Measurements from ENCODE around the gene TBCEL.
"Not testable (repeated sequence)": the region's sequence is repeated elsewhere in the genome, so short reads cannot be mapped to it uniquely, and the experiment has no call there.

The TBCEL gene

GRCh38 chr11:121110871-121111724, 87.2 kb downstream of the TBCEL start:
- no peak overlapping the region for H3K4me2 ChIP-seq (ENCODE audit: low read length)
- H3K4me1 ChIP-seq (ENCODE audit: control insufficient read depth, insufficient read depth, low read length): no peaks in the 10 kb centered on the region
- H3K9ac ChIP-seq (ENCODE audit: low read depth, low read length): no peak overlapping the region
- no peak overlapping the region for H3K4me3 ChIP-seq (ENCODE audit: low read length)
- no peaks in the 10 kb centered on the region for H3K9me3 ChIP-seq (replicated peaks; ENCODE audit: low read length)
- peaks cover 18% of the 10 kb centered on the region for H3K27me3 ChIP-seq (ENCODE audit: control insufficient read depth, insufficient read depth, low read length)
- no peaks in the 10 kb centered on the region for H3K36me3 ChIP-seq (ENCODE audit: insufficient read depth, low read length)

GRCh38 chr11:121112498-121113455, 88.9 kb downstream of the TBCEL start:
- no peaks in the 10 kb centered on the region for H3K36me3 ChIP-seq (ENCODE audit: insufficient read depth, low read length)
- no peak overlapping the region for H3K4me2 ChIP-seq (ENCODE audit: low read length)
- H3K4me1 ChIP-seq (ENCODE audit: control insufficient read depth, insufficient read depth, low read length): no peaks in the 10 kb centered on the region
- no peak overlapping the region for H3K9ac ChIP-seq (ENCODE audit: low read depth, low read length)
- peaks cover 18% of the 10 kb centered on the region for H3K27me3 ChIP-seq (ENCODE audit: control insufficient read depth, insufficient read depth, low read length)
- no peak overlapping the region for H3K4me3 ChIP-seq (ENCODE audit: low read length)
- no peaks in the 10 kb centered on the region for H3K9me3 ChIP-seq (replicated peaks; ENCODE audit: low read length)

- Histone ChIP-seq H3K36me3 (ENCODE audit: insufficient read depth, low read length) (no peaks in the 10 kb centered on the region), H3K4me3 (ENCODE audit: low read length) (no peak overlapping the region), H3K4me2 (ENCODE audit: low read length) (no peak overlapping the region), H3K4me1 (ENCODE audit: control insufficient read depth, insufficient read depth, low read length) (no peaks in the 10 kb centered on the region), H3K9ac (ENCODE audit: low read depth, low read length) (no peak overlapping the region), H3K27me3 (ENCODE audit: control insufficient read depth, insufficient read depth, low read length) (peaks cover 18% of the 10 kb centered on the region), H3K9me3 (replicated peaks; ENCODE audit: low read length) (no peaks in the 10 kb centered on the region)
These were observed 89.7 kb downstream of the TBCEL start for GRCh38 chr11:121113611-121114010.

GRCh38 chr11:121115024-121115423, 91.1 kb downstream of the TBCEL start:
- H3K4me3 ChIP-seq (ENCODE audit: low read length): not testable (repeated sequence)
- peaks cover 15% of the 10 kb centered on the region for H3K27me3 ChIP-seq (ENCODE audit: control insufficient read depth, insufficient read depth, low read length)

GRCh38 chr11:121117788-121118187, 93.9 kb downstream of the TBCEL start:
- no peak overlapping the region for H3K9ac ChIP-seq (ENCODE audit: low read depth, low read length)
- H3K4me3 ChIP-seq (ENCODE audit: low read length): no peak overlapping the region
- H3K4me2 ChIP-seq (ENCODE audit: low read length): no peak overlapping the region
- no peaks in the 10 kb centered on the region for H3K36me3 ChIP-seq (ENCODE audit: insufficient read depth, low read length)
- no peaks in the 10 kb centered on the region for H3K4me1 ChIP-seq (ENCODE audit: control insufficient read depth, insufficient read depth, low read length)
- H3K27me3 ChIP-seq (ENCODE audit: control insufficient read depth, insufficient read depth, low read length): peaks cover 3% of the 10 kb centered on the region
- H3K9me3 ChIP-seq (replicated peaks; ENCODE audit: low read length): peaks cover 6% of the 10 kb centered on the region

More at GRCh38 chr11:121115024-121115423, 91.1 kb downstream of the TBCEL start:
- H3K36me3 ChIP-seq (ENCODE audit: insufficient read depth, low read length); H3K4me2 ChIP-seq (ENCODE audit: low read length); H3K4me1 ChIP-seq (ENCODE audit: control insufficient read depth, insufficient read depth, low read length); H3K9ac ChIP-seq (ENCODE audit: low read depth, low read length); H3K9me3 ChIP-seq (replicated peaks; ENCODE audit: low read length): not testable (repeated sequence)

- no peak overlapping the region for H3K9ac ChIP-seq (ENCODE audit: low read depth, low read length)
- H3K9me3 ChIP-seq (replicated peaks; ENCODE audit: low read length): peaks cover 6% of the 10 kb centered on the region
- H3K4me2 ChIP-seq (ENCODE audit: low read length): no peak overlapping the region
- H3K4me3 ChIP-seq (ENCODE audit: low read length): no peak overlapping the region
- H3K36me3 ChIP-seq (ENCODE audit: insufficient read depth, low read length): no peaks in the 10 kb centered on the region
- H3K4me1 ChIP-seq (ENCODE audit: control insufficient read depth, insufficient read depth, low read length): no peaks in the 10 kb centered on the region
- peaks cover 3% of the 10 kb centered on the region for H3K27me3 ChIP-seq (ENCODE audit: control insufficient read depth, insufficient read depth, low read length)
These were observed 95.5 kb downstream of the TBCEL start for GRCh38 chr11:121119440-121119839.

GRCh38 chr11:121122328-121122727, 98.4 kb downstream of the TBCEL start:
- Histone ChIP-seq H3K9ac (ENCODE audit: low read depth, low read length) (no peak overlapping the region), H3K4me1 (ENCODE audit: control insufficient read depth, insufficient read depth, low read length) (no peaks in the 10 kb centered on the region), H3K27me3 (ENCODE audit: control insufficient read depth, insufficient read depth, low read length) (peaks cover 3% of the 10 kb centered on the region), H3K9me3 (replicated peaks; ENCODE audit: low read length) (peaks cover 6% of the 10 kb centered on the region), H3K4me3 (ENCODE audit: low read length) (no peak overlapping the region), H3K36me3 (ENCODE audit: insufficient read depth, low read length) (no peaks in the 10 kb centered on the region), H3K4me2 (ENCODE audit: low read length) (no peak overlapping the region)

- Histone ChIP-seq H3K4me1 (ENCODE audit: control insufficient read depth, insufficient read depth, low read length) (no peaks in the 10 kb centered on the region), H3K9ac (ENCODE audit: low read depth, low read length) (no peak overlapping the region), H3K9me3 (replicated peaks; ENCODE audit: low read length) (peaks cover 6% of the 10 kb centered on the region), H3K36me3 (ENCODE audit: insufficient read depth, low read length) (no peaks in the 10 kb centered on the region), H3K27me3 (ENCODE audit: control insufficient read depth, insufficient read depth, low read length) (no peaks in the 10 kb centered on the region), H3K4me2 (ENCODE audit: low read length) (no peak overlapping the region), H3K4me3 (ENCODE audit: low read length) (no peak overlapping the region)
These were observed 99.7 kb downstream of the TBCEL start for GRCh38 chr11:121123496-121124069.

- no peaks in the 10 kb centered on the region for H3K36me3 ChIP-seq (ENCODE audit: insufficient read depth, low read length)
- no peak overlapping the region for H3K4me2 ChIP-seq (ENCODE audit: low read length)
- H3K4me1 ChIP-seq (ENCODE audit: control insufficient read depth, insufficient read depth, low read length): no peaks in the 10 kb centered on the region
- no peak overlapping the region for H3K9ac ChIP-seq (ENCODE audit: low read depth, low read length)
- H3K27me3 ChIP-seq (ENCODE audit: control insufficient read depth, insufficient read depth, low read length): no peaks in the 10 kb centered on the region
- H3K4me3 ChIP-seq (ENCODE audit: low read length): no peak overlapping the region
- no peaks in the 10 kb centered on the region for H3K9me3 ChIP-seq (replicated peaks; ENCODE audit: low read length)
These were observed 103.9 kb downstream of the TBCEL start for GRCh38 chr11:121127809-121128208.

- Histone ChIP-seq H3K4me2 (ENCODE audit: low read length) (no peak overlapping the region), H3K27me3 (ENCODE audit: control insufficient read depth, insufficient read depth, low read length) (no peaks in the 10 kb centered on the region), H3K9ac (ENCODE audit: low read depth, low read length) (no peak overlapping the region), H3K9me3 (replicated peaks; ENCODE audit: low read length) (no peaks in the 10 kb centered on the region), H3K36me3 (ENCODE audit: insufficient read depth, low read length) (no peaks in the 10 kb centered on the region), H3K4me3 (ENCODE audit: low read length) (no peak overlapping the region), H3K4me1 (ENCODE audit: control insufficient read depth, insufficient read depth, low read length) (no peaks in the 10 kb centered on the region)
These were observed 105.7 kb downstream of the TBCEL start for GRCh38 chr11:121129362-121130340.
